Head of caudate nucleus (tissue), 42 donors: Measurements from ENCODE around the gene PRIMA1.

Source experiments
- DNase-seq, 42 donors: peaks; one replicate each; pipeline versions ENCODE4 v3.0.0 to v3.0.0-alpha.2; 2020 to 2021; ENCODE audit warnings: mixed read lengths in 7 of 42
- intact Hi-C: fragments of 100-400 bp; cut with DNase I; formaldehyde crosslinking; loops from one replicate; pipeline ENCODE4 v1.15.0; 2022

Gene PRIMA1

GRCh38 chr14:93775744-93776143 lies 12.5 kb downstream of the PRIMA1 start:
- intact Hi-C loops, result no loop called here
- no peak for DNase-seq

- no peak for DNase-seq
- intact Hi-C loops, result no loop called here
Measured at GRCh38 chr14:93775158-93775557, 13.1 kb downstream of the PRIMA1 start.

GRCh38 chr14:93772263-93772662 lies 16.0 kb downstream of the PRIMA1 start:
- intact Hi-C loops, result no loop called here
- peak in 41 of 42 donors; percentile 45 to 96 (median 77) for DNase-seq

- intact Hi-C loops, result no loop called here
- DNase-seq, result no peak
Measured at GRCh38 chr14:93765970-93766369, 22.3 kb downstream of the PRIMA1 start.

DNA sequence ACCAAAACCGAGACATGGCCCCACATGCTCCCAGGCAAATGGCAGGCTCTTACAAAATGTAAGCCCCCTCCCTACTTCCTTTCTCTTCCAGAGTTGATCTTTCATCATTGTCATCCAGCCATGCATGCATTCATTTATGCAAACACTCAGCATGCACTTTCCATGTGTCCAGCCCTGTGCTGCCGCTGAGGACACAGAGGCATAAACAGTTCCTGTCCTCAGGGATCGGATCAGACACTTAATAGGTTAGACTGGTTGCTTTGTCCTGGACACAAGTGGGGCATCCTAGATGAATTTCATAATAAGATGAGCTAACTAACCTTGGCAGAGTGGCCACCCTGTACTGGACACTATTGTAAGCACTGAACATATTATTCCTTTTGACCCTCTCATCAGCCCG lies 23.1 kb downstream of the PRIMA1 start:
- no peak for DNase-seq
- intact Hi-C loops, result no loop called here

DNA sequence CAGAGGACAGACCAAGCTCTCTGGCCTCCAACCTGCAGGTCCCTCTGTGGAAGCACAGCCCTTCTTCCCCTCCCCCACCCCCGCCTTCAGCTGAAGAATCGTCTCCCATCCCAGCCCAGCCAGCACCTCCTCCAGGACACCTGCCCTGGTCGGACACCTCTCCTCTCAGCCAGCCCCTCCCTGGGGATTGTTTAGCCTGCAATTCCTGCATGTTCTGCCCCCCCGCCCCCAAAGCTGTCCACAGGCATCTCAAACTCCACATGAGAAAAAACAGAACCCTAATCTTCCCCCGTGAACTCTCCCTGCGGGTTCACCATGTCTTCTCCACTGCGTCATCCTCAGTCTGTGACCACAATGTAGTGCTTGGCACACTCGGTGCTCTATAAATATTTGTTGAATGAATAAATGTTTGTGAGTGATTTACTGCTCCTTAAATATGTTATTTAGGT lies 24.1 kb downstream of the PRIMA1 start:
- no peak for DNase-seq
- intact Hi-C loops, result no loop called here

- DNase-seq, result peak in 40 of 42 donors; percentile 30 to 86 (median 60)
- intact Hi-C loops, result no loop called here
Measured at GRCh38 chr14:93759719-93760307, 28.5 kb downstream of the PRIMA1 start.

GRCh38 chr14:93757206-93757605 lies 31.1 kb downstream of the PRIMA1 start:
- intact Hi-C loops, result no loop called here
- DNase-seq, result no peak

DNA sequence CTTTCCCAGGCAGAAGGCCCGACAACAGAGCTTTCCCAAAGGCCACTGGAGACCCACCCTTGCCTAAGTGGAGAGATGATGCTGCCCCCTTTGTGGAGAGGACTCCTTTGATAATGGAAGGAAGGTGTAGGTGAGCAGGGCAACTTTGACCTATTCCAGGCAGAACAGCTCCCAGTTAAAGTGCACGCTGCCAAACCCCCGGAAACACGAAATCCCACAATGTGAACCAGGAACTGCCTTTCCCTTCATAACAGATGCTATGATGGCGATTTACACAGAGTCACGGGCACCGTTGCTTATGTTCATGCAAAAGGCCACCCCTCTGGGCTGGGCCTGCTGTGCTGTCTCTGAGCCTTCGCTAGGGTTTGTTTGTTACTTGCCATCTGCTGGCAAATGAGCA lies 34.6 kb downstream of the PRIMA1 start:
- DNase-seq, result peak in 4 of 42 donors; percentile 16 to 51 (median 32)
- intact Hi-C loops, result no loop called here

- intact Hi-C loops, result no loop called here
Measured at GRCh38 chr14:93752980-93753561, 35.2 kb downstream of the PRIMA1 start.

GRCh38 chr14:93751946-93752655 lies 36.2 kb downstream of the PRIMA1 start:
- DNase-seq, result peak in 25 of 42 donors; percentile 19 to 71 (median 42)
- intact Hi-C loops, result no loop called here

More at GRCh38 chr14:93752980-93753561, 35.2 kb downstream of the PRIMA1 start:
- peak; percentile 75 to 97 (median 89) for DNase-seq

- DNase-seq, result no peak
Measured at GRCh38 chr14:93749076-93749420, 39.2 kb downstream of the PRIMA1 start.

GRCh38 chr14:93748208-93749075 lies 39.8 kb downstream of the PRIMA1 start:
- peak in 3 of 42 donors; percentile 12 to 50 (median 32) for DNase-seq

More at GRCh38 chr14:93749076-93749420, 39.2 kb downstream of the PRIMA1 start:
- intact Hi-C loops, result no loop called here

DNA sequence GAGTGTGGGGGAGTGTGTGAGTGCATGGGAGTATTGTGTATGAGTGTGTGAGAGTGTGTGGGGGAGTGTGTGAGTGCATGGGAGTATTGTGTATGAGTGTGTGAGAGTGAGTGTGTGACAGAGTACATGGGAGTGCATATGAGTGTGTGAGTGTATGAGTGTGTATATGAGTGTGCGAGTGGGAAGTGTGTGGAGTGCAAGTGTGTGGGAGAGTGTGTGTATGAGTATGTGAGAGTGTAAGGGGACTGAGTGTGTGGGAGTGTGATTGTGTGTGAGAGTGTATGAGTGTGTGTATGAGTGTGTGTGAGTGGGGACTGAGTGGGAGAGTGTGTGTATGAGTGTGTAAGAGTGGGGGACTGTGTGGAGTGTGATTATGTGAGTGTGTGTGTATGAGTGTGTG lies 40.7 kb downstream of the PRIMA1 start:
- intact Hi-C loops, result no loop called here
- no peak for DNase-seq

More at GRCh38 chr14:93748208-93749075, 39.8 kb downstream of the PRIMA1 start:
- intact Hi-C loops, result no loop called here

DNA sequence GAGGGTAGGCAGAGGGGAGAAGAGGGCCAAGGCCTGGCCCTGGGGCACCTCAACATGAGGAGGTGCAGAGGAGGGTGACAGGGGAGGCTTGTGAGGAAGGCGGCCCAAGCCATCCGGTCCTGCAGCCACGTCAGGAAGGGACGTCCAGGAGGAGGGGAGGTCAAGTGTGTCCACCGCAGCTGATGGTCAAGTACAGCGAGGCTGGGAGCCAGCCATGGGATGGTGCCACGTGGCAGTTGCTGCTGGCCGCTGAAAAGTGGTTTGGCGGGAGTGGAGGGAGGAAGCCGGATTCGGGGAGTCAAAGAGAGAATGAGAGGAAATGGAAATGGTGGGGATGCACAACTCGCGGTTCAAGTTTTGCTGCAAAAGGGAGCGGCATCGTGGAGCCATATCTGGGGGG lies 41.2 kb downstream of the PRIMA1 start:
- DNase-seq, result peak in 41 of 42 donors; percentile 42 to 89 (median 69)
- intact Hi-C loops, result no loop called here

- peak in 10 of 42 donors; percentile 32 to 69 (median 42) for DNase-seq
- intact Hi-C loops, result no loop called here
Measured at GRCh38 chr14:93745603-93746273, 42.5 kb downstream of the PRIMA1 start.

DNA sequence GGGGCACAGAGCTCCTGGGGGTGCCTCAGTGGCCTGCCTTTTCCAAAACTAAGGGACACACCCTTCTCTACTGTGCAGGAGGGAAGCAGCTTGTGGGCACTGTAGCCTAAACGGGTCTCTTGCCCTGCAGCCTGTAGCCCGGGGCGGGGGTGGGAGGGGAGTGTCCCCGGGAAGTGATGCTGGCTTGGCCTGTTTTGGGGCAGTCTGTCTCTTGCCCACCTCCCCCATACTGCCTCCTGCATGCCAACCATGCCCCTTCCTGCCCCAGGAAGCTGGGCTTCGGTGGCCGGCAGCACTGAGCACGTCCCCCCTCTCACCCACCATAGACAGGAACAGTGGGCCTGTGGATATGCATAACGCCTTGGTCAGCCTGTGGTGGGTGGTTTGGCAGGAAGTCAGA lies 43.4 kb downstream of the PRIMA1 start:
- no peak for DNase-seq

DNA sequence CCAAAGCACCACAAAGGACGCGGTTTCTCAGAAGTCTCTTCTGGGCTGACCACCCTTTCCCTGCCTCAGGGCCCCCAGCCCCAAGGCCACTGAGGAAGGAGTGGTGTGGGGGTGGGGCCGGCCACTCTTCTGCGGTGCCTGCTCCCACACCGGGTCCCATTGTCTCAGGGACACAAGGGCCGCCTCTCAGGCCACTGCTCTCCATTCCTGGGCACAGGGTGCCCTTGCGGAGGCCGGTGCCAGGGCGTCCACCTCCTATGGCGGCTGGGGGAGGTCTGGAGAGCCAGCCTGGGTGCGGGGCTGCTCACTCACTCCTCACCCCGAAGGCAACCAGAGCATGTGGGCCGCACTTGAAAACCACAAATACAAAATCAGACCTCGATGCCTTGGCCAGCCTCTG lies 44.1 kb downstream of the PRIMA1 start:
- peak in 39 of 42 donors; percentile 35 to 89 (median 68) for DNase-seq
- intact Hi-C loops, result no loop called here

More for the DNA sequence above, 43.4 kb downstream of the PRIMA1 start:
- intact Hi-C loops, result no loop called here
